GM18861 (cell line): ENCODE data around the gene KDM2B.
"Not testable (repeated sequence)": the region's sequence is repeated elsewhere in the genome, so short reads cannot be mapped to it uniquely, and the experiment has no call there.

Source experiments
- ATAC-seq: cut with Tn5 transposase; IDR thresholded peaks from one replicate; pipeline ENCODE4 v1.9.1; 2021; ENCODE audit not compliant: unreplicated experiment

KDM2B gene

GRCh38 chr12:121584885-121585284 lies 4.1 kb upstream of the KDM2B start:
- ATAC-seq: not testable (repeated sequence)

- not testable (repeated sequence) for ATAC-seq
Observed at GRCh38 chr12:121583334-121583661, 2.5 kb upstream of the KDM2B start.

DNA sequence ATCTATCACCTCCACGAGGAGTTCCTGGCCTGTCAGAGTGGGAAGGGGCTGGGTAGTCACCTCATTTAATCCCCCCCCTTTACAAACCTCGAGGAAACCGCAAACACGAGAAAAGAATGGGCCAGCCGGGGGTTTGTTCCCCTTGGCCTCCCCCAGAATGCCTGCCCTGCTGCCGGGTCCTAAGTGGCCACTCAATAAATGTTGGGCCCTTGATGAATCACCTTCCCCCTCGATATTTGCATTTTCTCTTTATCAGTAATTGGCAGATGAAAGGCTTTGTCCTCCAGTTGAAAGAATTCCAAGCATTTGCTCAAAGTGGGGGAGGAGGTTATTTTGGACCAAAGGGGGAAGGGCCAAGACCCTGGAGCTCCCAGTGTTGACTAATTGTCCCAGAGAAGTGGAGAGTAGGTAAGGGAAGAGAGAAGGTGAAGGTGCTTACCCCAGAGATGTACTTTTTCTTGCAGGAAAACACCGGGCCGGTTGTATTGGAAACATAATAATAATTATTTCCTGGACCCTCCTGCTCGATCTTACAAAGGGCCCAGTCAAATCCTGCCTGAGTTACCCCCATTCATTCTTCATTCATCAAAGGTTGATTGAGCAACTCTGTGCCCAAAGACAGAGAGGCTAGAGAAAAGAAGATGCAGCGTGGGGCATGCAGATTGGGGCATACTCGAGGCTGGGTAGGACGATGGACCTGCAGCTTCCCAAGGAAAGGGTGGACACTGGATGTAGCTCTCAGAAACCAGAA lies 1.9 kb upstream of the KDM2B start:
- no peak for ATAC-seq

GRCh38 chr12:121581686-121582429 lies 1.0 kb upstream of the KDM2B start:
- no peak for ATAC-seq

DNA sequence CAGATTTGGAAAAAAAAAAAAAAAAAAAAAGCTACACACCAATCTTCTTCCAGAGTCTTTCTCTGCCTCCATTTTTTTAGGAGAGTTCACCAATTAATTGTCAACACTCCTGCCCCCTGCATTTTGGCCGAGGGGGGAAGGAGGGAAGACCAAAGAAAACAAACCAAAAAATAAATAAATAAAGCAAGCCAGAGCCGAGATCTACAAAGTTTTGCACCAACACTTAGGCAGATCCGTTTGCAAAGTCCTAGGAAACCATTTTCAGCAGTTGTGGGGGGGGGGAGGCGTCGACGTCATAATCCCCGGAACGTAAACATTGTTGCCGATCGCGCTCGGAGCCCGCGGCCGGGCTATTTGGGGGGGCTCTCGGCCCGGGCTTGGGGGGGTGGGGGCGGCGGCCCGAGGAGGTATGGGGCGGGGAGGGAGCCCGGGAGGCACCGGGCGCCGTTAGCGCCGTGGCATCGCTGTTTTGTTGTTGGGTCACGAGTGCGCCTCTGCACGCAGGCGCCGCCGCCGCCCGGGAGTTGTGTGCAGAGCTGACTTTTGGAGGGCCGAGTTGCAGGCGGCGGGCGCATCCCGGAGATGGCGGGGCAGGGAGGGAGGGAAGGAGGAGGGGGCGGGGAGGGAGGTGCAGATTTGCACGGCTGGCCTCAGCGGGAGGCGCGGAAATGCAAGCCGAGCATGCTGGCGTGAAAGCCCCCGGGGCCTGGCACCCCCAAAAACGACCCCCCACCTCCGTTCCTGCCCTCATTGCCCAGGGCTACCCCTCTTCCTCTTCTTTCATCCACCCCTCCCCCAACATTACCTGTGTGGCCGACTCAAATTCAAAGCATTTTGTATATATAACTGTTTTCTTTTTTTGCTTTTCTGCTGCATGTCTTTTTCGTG lies 598 bp downstream of the KDM2B start:
- no peak for ATAC-seq

DNA sequence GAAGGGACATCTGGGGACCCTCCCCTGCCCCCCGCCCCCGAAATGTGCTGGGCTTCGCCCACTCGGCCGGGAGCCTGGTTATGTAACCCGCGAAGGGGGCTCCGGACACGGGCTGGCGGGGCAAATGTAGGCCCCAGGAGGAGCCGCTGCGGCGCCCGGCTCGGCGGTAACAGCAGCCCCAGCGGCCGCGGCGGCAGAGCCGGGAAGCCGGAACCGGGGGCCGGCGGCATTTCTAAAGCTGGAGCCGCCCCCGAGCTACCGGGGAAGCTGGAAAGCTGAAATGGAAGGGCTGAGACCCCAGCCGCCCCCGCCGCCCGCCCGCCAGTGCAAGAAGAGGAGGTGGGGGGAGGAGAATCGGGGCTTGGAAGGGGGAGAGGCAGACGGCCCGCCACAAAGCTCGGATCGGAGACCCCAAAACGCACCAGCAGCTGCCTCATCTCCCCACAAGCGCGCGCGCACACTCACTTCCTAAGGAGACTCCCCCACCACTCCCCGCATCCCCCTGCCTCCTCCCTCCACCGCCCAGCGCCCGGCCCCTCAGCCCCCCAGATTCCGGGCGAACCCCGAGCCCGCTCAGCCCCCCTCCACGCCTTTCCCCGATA lies 1.5 kb downstream of the KDM2B start:
- no peak for ATAC-seq

DNA sequence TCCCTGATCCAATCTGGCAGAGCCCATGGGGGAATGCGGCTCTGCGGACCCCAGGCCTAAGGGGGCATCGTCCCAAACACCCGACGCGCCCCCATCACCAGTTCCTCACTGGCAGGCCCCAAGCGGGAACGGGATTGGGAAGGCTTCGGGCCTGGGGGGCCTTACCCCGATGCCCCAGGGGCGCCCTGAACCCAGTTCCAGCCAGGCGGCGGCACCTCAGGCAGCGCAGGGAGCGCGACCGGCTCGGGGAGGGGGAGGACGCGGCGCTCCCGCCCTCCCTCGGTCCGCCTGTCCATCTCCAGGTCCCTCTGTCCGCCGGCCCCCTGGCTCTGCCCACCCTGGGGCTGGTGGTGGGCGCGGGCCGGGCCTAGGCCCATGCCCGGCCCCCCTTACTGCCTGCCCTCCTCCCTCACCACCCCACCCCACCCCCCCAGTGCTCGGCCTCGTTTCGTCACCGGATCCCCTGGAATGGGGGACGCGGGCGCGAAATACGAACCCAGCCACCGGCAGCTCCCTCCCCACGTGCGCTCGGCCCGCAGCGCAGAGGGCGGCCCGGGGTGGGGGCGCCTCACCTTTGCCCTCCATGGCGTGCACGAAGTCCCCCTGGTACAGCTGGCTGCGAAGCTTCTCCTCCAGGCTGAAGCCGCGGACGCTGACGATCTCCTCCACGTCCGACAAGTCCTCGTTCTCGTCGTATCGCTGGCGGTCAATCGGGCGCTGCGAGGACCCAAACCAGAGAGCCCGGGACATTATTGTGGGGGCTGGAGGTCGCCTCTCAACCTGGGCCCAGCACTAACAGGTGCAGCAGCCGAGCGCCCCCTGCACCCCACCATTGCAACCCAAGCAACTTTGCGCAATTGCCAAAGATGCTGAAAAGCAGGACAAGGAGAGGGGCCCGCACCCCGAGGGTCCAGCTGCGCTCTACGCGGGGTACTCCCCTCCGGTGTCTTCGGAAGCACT lies 2.3 kb downstream of the KDM2B start:
- ATAC-seq: no peak

DNA sequence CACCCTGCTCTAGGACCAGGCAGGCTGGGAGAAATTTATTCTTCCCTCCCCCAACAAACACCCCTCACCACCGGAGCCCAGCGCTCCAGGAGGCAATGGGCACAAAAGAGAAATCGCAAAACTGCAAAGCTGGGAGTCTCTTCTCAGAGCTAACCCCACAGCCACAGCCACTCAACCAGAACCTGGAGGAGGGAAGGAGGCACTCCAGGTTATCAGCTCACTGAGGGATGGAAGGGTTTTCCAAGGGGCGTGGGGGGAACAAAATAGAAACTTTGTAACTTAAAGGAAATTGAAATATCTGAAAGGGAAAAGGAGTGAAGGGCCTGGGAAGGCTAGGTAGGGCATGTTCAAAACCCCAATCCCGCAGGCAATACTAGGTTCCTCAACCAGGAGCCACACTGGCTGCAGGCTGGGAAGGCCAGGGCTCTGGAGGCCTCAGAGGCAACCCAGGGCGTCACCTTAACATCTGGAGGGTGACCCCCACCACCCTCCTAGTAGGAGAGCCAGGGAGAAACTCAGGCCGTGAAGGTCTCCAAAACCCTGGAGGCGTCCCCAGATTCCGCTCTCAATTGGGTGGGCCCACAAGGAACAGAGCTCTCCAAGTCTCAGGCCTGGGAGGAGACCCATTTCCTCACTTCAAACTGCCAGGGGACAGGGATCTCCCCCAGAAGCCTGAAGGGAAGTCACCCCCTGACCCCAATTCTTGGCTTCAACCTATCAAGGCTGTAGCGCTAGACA lies 3.2 kb downstream of the KDM2B start:
- ATAC-seq: no peak

DNA sequence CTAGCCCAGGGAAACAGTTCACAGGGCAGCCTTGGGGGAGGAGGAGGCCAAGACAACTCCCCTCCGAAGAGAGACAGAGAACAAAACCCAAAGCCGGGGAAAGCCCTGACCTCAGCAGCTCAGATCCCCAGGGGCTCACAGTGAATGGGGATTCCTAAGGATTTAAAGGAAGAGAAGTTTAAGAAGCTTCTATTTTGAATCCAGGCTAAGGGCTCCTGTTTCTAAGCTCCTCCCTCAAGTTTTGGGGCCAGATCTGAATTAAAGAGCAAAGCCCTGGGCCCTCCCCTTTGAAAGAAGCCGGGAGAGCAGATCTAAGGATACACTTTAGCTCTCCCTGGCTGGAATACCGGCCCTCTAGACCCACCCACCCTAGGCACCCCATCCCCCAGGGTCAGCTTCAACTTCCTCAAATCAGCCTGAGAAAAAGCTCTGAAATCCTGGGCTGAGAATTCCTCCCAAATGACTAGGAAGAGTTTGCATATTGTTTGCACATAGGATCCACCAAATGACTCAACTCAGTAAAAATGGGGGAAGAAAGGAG lies 3.9 kb downstream of the KDM2B start:
- ATAC-seq: no peak

GRCh38 chr12:121575952-121576625 lies 4.7 kb downstream of the KDM2B start:
- no peak for ATAC-seq

DNA sequence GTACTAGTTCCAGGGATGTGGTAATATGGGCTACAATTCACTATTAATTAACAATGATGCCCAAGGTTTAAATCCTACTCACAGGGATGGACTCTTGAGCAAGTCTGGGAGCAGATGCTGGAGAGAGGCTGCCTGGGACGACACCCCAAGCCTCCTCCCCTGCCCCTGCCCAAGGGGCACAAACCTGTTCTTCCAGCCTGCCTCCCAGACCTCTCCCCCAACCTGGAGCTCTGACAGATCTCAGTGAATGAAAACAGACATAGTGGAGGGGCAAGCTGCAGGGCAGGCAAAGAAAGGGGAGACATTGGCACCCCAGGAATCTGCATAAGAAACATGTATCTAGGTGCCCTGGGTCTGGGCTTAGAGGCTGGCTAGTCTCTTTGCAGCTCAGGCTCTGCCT lies 5.8 kb downstream of the KDM2B start:
- ATAC-seq: no peak

GRCh38 chr12:121574025-121574424 lies 6.8 kb downstream of the KDM2B start:
- ATAC-seq: no peak

DNA sequence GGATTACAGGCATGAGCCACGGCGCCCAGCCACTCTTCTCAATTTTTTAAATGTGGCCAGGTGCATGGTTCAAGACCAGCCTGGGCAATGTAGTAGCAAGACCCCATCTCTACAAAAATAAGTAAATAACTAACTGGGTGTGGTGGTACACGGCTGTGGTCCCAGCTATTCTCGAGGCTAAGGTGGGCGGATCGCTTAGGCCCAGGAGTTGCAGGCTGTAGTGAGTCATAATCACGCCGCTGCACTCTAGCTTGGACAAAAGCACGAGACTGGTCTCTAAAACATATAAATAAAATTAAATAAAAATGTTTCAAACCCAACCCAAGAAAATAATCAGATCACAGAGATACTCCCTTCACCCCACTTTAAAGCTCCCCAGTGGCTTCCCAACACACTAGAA lies 8.9 kb downstream of the KDM2B start:
- no peak for ATAC-seq

- ATAC-seq: no peak
Observed at GRCh38 chr12:121570467-121571283, 10.1 kb downstream of the KDM2B start.

DNA sequence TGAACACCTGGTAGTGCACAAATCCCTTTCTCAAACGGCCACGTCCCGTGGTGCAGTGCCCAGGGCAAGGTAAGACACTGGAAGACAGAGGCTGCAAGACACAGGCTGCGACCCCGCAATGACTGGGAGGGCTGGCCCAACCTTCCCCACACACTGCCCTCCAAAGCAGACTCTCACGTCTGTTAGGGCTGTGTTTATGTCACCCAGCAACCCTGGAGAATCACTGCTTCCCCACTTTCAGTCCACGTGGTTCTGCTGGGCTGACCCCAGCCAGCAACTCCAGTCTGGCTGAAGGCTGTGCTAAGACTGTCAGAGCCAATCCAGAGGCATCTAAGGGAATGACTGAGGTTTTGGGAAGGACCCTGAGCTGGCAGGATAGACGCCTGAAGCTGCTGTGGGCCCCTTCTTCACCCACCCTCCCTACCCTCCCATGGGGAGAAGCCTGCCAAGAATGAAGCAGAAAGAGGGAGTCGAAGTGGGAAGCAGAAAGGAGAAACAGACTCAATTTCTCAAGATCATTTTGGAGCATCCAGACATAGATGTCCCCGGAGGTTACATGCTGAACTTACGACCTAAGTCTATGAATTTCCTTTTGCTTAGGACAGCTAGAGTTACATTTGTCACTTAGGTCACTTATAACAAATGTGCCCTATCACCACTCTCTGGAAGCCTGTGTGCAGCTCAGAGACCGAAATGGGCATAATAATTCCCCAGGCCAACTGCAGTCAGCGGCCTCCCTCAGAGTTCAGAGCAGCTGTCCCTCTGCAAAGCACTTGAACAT lies 11.7 kb downstream of the KDM2B start:
- ATAC-seq: no peak

GRCh38 chr12:121568518-121568917 lies 12.3 kb downstream of the KDM2B start:
- no peak for ATAC-seq

DNA sequence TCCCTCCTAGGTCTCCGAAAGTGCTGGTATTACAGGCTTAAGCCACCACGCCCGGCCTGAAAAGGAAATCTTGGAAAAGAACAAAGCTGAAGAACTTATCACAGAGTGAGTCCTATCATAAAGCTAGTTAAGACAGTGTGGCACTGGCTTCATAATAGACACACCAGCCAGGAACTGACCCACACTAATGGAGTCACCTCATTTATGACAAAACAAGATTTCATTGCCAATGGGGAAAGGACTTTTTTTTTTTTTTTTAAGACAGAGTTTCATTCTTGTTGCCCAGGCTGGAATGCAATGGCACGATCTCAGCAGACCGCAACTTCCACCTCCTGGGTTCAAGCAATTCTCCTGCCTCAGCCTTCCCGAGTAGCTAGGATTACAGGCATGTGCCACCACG lies 15.7 kb downstream of the KDM2B start:
- ATAC-seq: no peak
